HFF-Myc (cell line): Measurements from ENCODE around the gene LETM1.

Experiments used
- DNase-seq: peaks from one replicate; pipeline ENCODE4 v3.0.0-alpha.2; 2011; ENCODE audit warnings: low read depth; ENCODE audit errors: extremely low read depth
- H3K4me3 ChIP-seq: replicated peaks from 2 replicates; pipeline ENCODE4 v1.5.1; 2011; ENCODE audit warnings: low read depth, mild to moderate bottlenecking, control low read depth, low read length
- CTCF ChIP-seq: IDR thresholded peaks from 2 replicates; pipeline ENCODE4 v1.5.1; 2012; ENCODE audit warnings: mild to moderate bottlenecking, low read depth, low read length, control low read depth; ENCODE audit errors: missing control alignments

Gene LETM1

GRCh38 chr4:1831331-1831730 lies 24.6 kb downstream of the LETM1 start:
- TF ChIP-seq CTCF = no peak
- H3K4me3 ChIP-seq = no peak overlapping the region
- no peak for DNase-seq

GRCh38 chr4:1830642-1831228 lies 25.2 kb downstream of the LETM1 start:
- DNase-seq = no peak
- H3K4me3 ChIP-seq = no peak overlapping the region
- TF ChIP-seq CTCF = no peak

GRCh38 chr4:1830234-1830633 lies 25.7 kb downstream of the LETM1 start:
- TF ChIP-seq CTCF = no peak
- no peak overlapping the region for H3K4me3 ChIP-seq
- no peak for DNase-seq

- H3K4me3 ChIP-seq = no peak overlapping the region
- TF ChIP-seq CTCF = no peak
- DNase-seq = no peak
Measured at GRCh38 chr4:1826531-1827350, 29.2 kb downstream of the LETM1 start.

GRCh38 chr4:1825326-1825725 lies 30.6 kb downstream of the LETM1 start:
- DNase-seq = no peak
- H3K4me3 ChIP-seq = no peak overlapping the region
- no peak for TF ChIP-seq CTCF

GRCh38 chr4:1824746-1825145 lies 31.2 kb downstream of the LETM1 start:
- TF ChIP-seq CTCF = no peak
- no peak overlapping the region for H3K4me3 ChIP-seq
- DNase-seq = no peak
